ENCODE data around the gene ZNF747.

Gene ZNF747

GRCh38 chr16:30515275-30515674 lies 19.4 kb downstream of the ZNF747 start:
- no peak for DNase-seq (ENCODE audit: low spot score)

- no peak for DNase-seq (ENCODE audit: low spot score)
These were observed 23.1 kb downstream of the ZNF747 start for GRCh38 chr16:30511509-30511908.

GRCh38 chr16:30510376-30510938 lies 24.2 kb downstream of the ZNF747 start:
- DNase-seq (ENCODE audit: low spot score), result no peak

- DNase-seq (ENCODE audit: low spot score), result no peak
These were observed 25.4 kb downstream of the ZNF747 start for GRCh38 chr16:30509081-30509765.

- DNase-seq (ENCODE audit: low spot score), result no peak
These were observed 31.0 kb downstream of the ZNF747 start for GRCh38 chr16:30503403-30504296.

- no peak for DNase-seq (ENCODE audit: low spot score)
These were observed 35.4 kb downstream of the ZNF747 start for GRCh38 chr16:30499284-30499683.

- DNase-seq (ENCODE audit: low spot score), result no peak
These were observed 39.9 kb downstream of the ZNF747 start for GRCh38 chr16:30494709-30495108.

GRCh38 chr16:30493941-30494488 lies 40.6 kb downstream of the ZNF747 start:
- DNase-seq (ENCODE audit: low spot score), result no peak

GRCh38 chr16:30491744-30492308 lies 42.8 kb downstream of the ZNF747 start:
- peak; percentile 93 for DNase-seq (ENCODE audit: low spot score)

- no peak for DNase-seq (ENCODE audit: low spot score)
These were observed 43.4 kb downstream of the ZNF747 start for GRCh38 chr16:30491229-30491628.

- DNase-seq (ENCODE audit: low spot score), result no peak
These were observed 44.4 kb downstream of the ZNF747 start for GRCh38 chr16:30490210-30490609.

- peak; percentile 66 for DNase-seq (ENCODE audit: low spot score)
These were observed 45.7 kb downstream of the ZNF747 start for GRCh38 chr16:30488764-30489605.

- peak; percentile 16 for DNase-seq (ENCODE audit: low spot score)
These were observed 48.7 kb downstream of the ZNF747 start for GRCh38 chr16:30485818-30486436.

- no peak for DNase-seq (ENCODE audit: low spot score)
These were observed 49.8 kb downstream of the ZNF747 start for GRCh38 chr16:30484887-30485286.

- no peak for DNase-seq (ENCODE audit: low spot score)
These were observed 52.3 kb downstream of the ZNF747 start for GRCh38 chr16:30482366-30482765.

GRCh38 chr16:30481381-30481780 lies 53.3 kb downstream of the ZNF747 start:
- DNase-seq (ENCODE audit: low spot score), result no peak

Data from kidney tubule cell (primary cell).